Measurements from ENCODE around the gene LRRC36. TPM values are rescaled to one million over a fixed set of nuclear protein-coding genes. Genes with fewer than 3 reads are reported as not detected.

The LRRC36 gene
- total and polyA plus RNA-seq, 2 of the 8 experiments (the other 6 are each of a cell fraction or from before 2014, with no cell fraction given), result 0.15 TPM; not detected in 1

DNA sequence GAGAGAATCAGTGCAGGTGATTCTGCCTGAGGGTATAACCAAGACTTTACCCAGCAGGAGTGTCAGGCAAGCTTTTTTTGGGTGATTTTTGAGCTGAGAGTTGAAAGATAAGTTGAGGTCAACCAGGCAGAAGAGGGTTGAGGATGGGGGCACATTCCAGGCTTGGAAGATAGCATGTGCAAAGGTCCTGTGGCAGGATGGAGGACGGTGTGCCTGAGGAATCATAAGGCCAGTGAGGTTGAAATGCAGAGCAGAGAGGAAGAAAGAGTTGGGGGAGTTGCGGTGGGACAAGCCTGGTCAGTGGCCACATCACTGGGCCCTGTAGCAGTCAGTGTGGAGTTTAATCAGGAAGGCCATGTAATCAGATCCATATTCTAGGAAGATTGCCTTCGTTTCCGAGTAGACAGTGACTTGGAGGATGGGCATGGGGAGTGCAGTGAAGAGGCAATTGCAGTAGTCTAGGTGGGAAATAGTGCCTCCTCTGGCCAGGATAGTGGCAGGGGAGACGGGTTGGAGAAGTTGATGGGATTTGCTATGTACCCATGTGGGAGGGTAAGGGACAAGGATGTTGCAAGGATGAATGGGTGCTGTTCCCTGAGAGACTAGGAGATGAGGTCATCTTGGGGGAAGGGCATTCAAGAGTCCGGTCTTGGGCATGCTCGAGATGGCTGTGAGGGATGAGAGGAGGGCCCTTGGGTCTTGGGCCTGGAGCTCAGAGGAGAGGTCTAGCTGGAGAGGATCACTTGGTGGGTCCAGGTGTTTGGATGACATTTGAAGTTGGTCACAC lies 43.4 kb upstream of the LRRC36 start (continued):
- TF ChIP-seq CEBPB (IDR thresholded peaks at IDR 0.05; ENCODE audit: low read depth, low read length), result no peak
- no peak for TF ChIP-seq EZH2 (IDR thresholded peaks at IDR 0.05; ENCODE audit: low read depth, low read length, severe bottlenecking)
